ENCODE measurements around the gene BEST4.
"Not testable (repeated sequence)": the region's sequence is repeated elsewhere in the genome, so short reads cannot be mapped to it uniquely, and the experiment has no call there.

Gene BEST4

GRCh38 chr1:44801491-44802305 lies 13.7 kb upstream of the BEST4 start:
- DNase-seq (ENCODE audit: low spot score): no peak

GRCh38 chr1:44799770-44800584 lies 12.0 kb upstream of the BEST4 start, which contains the start of gene PLK3:
TSS of gene PLK3 (plus strand) at chr1:44800377. CDS start at chr1:44800464, 87 bp downstream.
- DNase-seq (ENCODE audit: low spot score): peak; percentile 95

GRCh38 chr1:44798481-44799365 lies 10.8 kb upstream of the BEST4 start:
- DNase-seq (ENCODE audit: low spot score): no peak

GRCh38 chr1:44797886-44798285 lies 9.9 kb upstream of the BEST4 start:
- not testable (repeated sequence) for DNase-seq (ENCODE audit: low spot score)

- DNase-seq (ENCODE audit: low spot score): no peak
Measured at GRCh38 chr1:44792736-44793502, 4.9 kb upstream of the BEST4 start.

- DNase-seq (ENCODE audit: low spot score): no peak
Measured at GRCh38 chr1:44790968-44791801, 3.2 kb upstream of the BEST4 start.

- no peak for DNase-seq (ENCODE audit: low spot score)
Measured at GRCh38 chr1:44787506-44787905, 464 bp downstream of the BEST4 start.

- no peak for DNase-seq (ENCODE audit: low spot score)
Measured at GRCh38 chr1:44786841-44787426, 1.0 kb downstream of the BEST4 start.

- DNase-seq (ENCODE audit: low spot score): peak; percentile 80
Measured at GRCh38 chr1:44786138-44786840, 1.7 kb downstream of the BEST4 start.

GRCh38 chr1:44785501-44786137 lies 2.4 kb downstream of the BEST4 start:
- no peak for DNase-seq (ENCODE audit: low spot score)

- no peak for DNase-seq (ENCODE audit: low spot score)
Measured at GRCh38 chr1:44785029-44785380, 3.0 kb downstream of the BEST4 start.

GRCh38 chr1:44784094-44785028 lies 3.6 kb downstream of the BEST4 start:
- DNase-seq (ENCODE audit: low spot score): peak; percentile 32

GRCh38 chr1:44783697-44784093 lies 4.3 kb downstream of the BEST4 start:
- DNase-seq (ENCODE audit: low spot score): no peak

GRCh38 chr1:44780583-44781121 lies 7.3 kb downstream of the BEST4 start:
- no peak for DNase-seq (ENCODE audit: low spot score)

GRCh38 chr1:44778705-44779576 lies 9.0 kb downstream of the BEST4 start:
- DNase-seq (ENCODE audit: low spot score): no peak

- DNase-seq (ENCODE audit: low spot score): no peak
Measured at GRCh38 chr1:44777969-44778635, 9.9 kb downstream of the BEST4 start.
